ENCODE measurements around the gene SREBF1.

SREBF1 gene

DNA sequence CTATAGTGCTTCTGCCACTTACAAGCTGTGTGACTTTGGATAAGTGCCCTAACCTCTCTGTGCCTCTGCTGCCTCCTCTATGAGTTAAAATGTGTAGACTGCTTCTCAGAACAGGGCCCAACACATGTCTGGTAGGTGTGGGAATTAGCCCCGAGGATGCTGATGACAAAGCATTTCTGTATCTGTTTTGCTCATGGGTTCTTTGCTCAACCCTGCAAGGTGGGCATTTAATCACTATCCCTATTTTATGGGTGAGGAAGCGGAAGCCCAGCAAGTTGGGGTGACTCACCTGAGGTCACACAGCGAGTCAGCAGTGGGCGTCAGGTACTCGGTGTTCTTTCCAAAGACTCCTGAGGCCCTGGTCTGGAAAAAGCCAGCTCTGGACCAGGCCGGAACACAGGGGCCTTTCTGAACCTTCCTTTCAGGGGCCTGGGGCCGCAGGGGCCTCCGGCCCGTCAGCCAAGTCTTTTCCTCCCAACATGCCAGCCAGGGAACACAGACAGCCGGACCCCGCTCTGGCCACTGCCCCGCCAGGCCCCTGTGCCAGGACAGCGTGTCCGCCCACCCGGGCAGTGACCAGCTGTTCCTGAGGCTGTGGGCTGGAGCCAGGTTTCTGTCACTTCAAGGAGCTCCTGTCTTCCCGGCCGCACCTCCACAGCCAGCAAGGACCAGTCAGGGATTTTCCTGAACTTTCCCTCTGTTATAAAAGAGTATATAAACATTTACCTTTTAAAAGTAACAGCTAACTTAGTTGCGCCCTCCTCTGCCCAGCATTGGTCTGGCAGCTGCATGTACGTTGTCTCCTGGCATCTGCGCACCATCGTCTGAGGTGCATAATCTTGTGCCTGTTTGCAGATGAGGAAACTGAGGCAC is 62.5 kb downstream of the SREBF1 start:
- no peak for DNase-seq

GRCh38 chr17:17772231-17772630 is 64.6 kb downstream of the SREBF1 start:
- DNase-seq, result no peak

DNA sequence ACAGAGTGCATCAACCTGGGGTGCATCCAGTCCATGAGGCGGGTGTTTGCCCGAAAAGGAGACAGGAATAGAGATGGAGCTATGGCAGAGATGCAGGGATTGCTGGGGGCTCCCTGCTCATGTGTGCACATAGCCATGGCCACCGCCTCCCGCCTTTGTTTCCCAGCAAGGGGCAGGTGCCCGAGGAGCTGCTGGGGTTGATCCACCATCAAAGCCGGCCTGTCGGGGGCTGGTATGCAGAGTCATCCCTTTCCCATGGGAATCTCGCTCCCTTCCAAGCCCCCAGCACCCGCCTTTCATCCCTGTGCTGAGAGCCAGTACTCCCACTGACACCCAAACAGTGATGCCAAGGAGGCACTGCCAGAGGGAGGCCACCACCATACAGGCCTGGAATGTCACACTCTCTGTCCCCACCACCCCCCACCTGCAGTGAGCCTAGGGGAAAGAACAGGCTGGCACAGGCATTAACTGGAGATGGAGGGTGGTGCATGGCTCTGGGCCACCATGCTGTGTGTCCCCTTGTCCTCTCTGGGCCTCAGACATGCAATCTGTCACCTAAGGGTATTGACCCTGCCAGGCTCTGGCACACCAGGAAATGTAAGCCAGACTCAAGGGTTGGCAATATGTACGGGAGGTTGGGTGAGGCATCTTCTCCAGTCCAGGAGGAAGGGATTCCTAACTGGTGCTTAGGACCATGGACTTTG is 65.1 kb downstream of the SREBF1 start:
- no peak for DNase-seq

- DNase-seq, result no peak
Observed at GRCh38 chr17:17770632-17771044, 66.1 kb downstream of the SREBF1 start.

- no peak for DNase-seq
Observed at GRCh38 chr17:17769869-17770631, 66.7 kb downstream of the SREBF1 start.

DNA sequence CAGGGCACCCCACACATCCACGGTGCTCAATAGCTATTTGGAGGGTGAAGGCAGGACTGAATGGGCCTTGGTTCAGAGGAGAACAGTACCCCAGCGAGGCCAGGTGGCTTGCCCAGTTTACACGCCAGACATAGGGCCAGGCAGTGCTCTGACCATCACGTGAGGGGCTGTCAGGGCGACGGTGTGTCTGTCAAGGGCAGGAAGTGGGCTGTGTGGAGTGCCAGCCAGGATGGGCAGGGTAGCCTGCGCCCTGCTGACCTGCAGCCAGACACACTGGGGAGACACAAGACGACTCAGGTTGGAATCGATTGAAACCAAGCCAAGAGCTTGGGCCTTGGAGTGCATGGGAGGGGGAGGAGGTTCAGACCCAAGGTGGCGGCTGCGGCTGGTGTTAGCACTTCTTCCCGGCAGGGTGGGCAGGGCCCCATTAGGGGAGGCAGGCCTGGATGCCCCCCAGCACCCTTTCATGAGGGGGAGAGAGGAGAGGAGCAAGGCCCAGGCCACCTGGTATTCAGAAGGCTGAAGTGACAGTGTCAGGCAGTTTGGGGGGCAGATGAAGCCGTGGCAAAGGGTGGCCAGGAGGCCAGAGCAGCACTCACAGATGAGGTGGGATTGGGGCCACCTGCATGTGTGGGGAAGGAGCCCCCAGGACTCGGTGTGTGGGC is 68.2 kb downstream of the SREBF1 start:
- DNase-seq, result peak; percentile 6

- DNase-seq, result no peak
Observed at GRCh38 chr17:17767887-17768418, 68.8 kb downstream of the SREBF1 start.

- no peak for DNase-seq
Observed at GRCh38 chr17:17767154-17767869, 69.5 kb downstream of the SREBF1 start.

DNA sequence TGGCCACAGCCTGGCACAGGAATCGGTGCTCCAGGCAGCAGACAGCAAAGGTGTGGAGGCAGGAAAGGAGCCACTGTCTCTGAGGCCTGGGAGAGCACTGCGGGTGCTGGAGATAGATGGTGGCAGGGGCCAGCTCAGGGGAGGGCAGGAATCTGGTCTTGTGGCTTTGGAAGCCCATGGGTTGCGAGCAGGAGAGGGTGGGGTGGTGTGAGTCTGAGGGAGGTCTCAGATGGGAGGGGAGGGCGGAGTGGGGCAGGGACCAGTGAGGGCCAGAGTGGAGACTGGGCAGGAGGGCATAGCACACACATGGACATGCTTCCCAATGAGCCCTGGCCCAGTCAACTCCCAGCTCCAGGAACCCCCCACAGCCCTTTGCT is 70.1 kb downstream of the SREBF1 start:
- no peak for DNase-seq

DNA sequence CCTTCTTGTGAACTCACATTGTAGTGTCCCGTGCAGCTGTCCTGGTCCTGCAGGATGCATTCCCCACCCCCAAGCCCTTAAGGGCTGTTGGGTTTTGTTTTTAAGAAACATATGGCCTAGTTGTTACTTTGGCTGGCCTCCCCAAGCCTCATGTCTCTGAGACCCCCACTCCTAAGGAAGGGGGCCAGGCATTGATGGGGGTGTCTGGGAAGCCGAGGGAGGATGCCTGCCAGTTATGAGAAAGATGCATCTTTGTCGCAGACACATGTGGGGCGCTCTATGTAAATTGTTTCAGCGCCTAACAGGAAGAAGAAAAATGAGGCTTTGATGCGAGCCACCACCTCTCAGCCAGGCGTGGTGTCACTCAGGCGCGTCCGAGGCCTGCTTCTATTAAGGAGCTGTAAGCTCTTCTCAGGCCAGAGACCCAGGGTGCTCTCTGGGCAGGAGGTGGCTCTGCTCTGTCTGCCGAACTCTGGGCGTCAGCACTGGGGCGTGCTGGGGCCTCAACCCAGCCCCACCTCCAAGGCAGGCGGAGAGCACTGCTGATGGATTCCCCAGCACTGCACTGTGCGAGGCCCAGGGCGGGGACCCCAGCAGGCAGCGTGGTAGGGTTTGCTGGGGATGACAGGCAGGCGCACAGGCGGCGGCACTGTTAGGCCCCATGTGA is 70.6 kb downstream of the SREBF1 start:
- no peak for DNase-seq

GRCh38 chr17:17765359-17766076 is 71.3 kb downstream of the SREBF1 start:
- DNase-seq, result no peak

GRCh38 chr17:17763734-17764133 is 73.1 kb downstream of the SREBF1 start:
- no peak for DNase-seq

DNA sequence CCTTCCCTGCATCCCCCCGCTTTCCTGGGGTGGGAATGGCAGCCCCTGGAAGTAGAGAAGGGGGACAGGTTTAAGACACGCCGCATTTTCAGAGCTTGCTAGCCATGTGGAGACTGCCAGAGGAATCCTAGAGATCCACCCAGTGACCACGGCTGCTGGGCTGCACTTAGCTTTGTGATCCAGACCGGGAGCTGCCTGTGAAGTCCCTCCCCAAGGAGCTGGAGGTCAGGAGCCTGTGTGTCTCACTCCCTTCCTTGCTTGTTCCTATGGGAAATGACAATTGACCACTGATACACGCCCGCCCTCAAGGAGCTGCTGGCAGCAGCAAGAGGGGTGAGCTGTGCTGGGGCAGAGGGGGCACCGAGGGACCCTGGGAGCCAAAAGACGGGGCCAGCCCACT is 73.7 kb downstream of the SREBF1 start:
- no peak for DNase-seq

- DNase-seq, result no peak
Observed at GRCh38 chr17:17762744-17763105, 74.1 kb downstream of the SREBF1 start.
